GM12878 (cell line): ENCODE data around the gene TIE1. TPM values are rescaled to one million over a fixed set of nuclear protein-coding genes. Genes with fewer than 3 reads are reported as not detected.

Experiments used
- ATAC-seq: fragments of 200-7000 bp; cut with Tn5 transposase; 3 replicates; pipeline ENCODE4 v1.9.1; 2020; ENCODE audit warnings: mild to moderate bottlenecking, moderate library complexity
- BruUV-seq: library from RNA; stranded (reverse); fragments of 400-500 nt; replicated peaks from 2 replicates; lab custom pipeline; 2021; lab: Mats Ljungman, UMichigan
- CTCF ChIA-PET: fragments of 300-600 bp; sonication (Branson Sonifier 250); formaldehyde crosslinking; extraction: SDS; loops from one replicate; lab custom pipeline; 2021; ENCODE audit warnings: inconsistent platforms; lab: Yijun Ruan, JAX
- POLR2A ChIA-PET: fragments of 350-600 bp; formaldehyde crosslinking; extraction: SDS; loops from one replicate; lab custom pipeline; 2021; ENCODE audit warnings: inconsistent platforms; lab: Charles Lee
- RAD21 ChIA-PET: fragments of 300-600 bp; sonication (Branson Sonifier 250); formaldehyde crosslinking; loops from one replicate; lab custom pipeline; 2023; ENCODE audit warnings: antibody characterized with exemption; ENCODE audit not compliant: unreplicated experiment; lab: Charles Lee
- SMC1A ChIA-PET: fragments of 300-600 bp; sonication (Branson Sonifier 250); formaldehyde crosslinking; loops from one replicate; lab custom pipeline; 2023; ENCODE audit not compliant: unreplicated experiment, uncharacterized antibody; lab: Charles Lee
- DNase-seq: peaks from one replicate; pipeline ENCODE4 v3.0.0-alpha.2; 2011; ENCODE audit warnings: low read depth, low spot score
- FAIRE-seq: peaks from 3 replicates; lab custom pipeline; 2011; peaks lifted over from hg19 to GRCh38; lab: Jason Lieb, UNC
- H2AFZ ChIP-seq: 2 replicates; pipeline ENCODE4 v1.6.0; 2011; ENCODE audit warnings: low read depth, low read length, control low read depth; ENCODE audit not compliant: control insufficient read depth
- H3K27ac ChIP-seq: 2 replicates; pipeline ENCODE4 v1.5.1; 2011; ENCODE audit warnings: control low read depth; ENCODE audit not compliant: control insufficient read depth, insufficient read depth
- H3K27me3 ChIP-seq, 2 experiments: replicated peaks in 1 of 2; 2 replicates each; pipeline versions ENCODE4 v1.6.0 to v1.6.1; 2011; ENCODE audit warnings: low read length in 1 of 2; ENCODE audit not compliant: control insufficient read depth in 2 of 2, insufficient read depth in 2 of 2
- H3K36me3 ChIP-seq, 2 experiments: 2 replicates each; pipeline ENCODE4 v1.5.1; 2011; ENCODE audit warnings: low read length in 1 of 2; ENCODE audit not compliant: control insufficient read depth in 2 of 2, insufficient read depth in 2 of 2
- H3K4me1 ChIP-seq: 2 replicates; pipeline ENCODE4 v1.6.1; 2011; ENCODE audit warnings: mild to moderate bottlenecking, low read length, moderate library complexity, mixed read lengths; ENCODE audit not compliant: control insufficient read depth, insufficient read depth
- H3K4me2 ChIP-seq: 2 replicates; pipeline ENCODE4 v1.6.0; 2011; ENCODE audit warnings: control low read depth; ENCODE audit not compliant: control insufficient read depth, insufficient read depth
- H3K4me3 ChIP-seq: fragments of 200-600 bp; sonication (generic); 2 replicates; pipeline ENCODE4 v1.5.1; 2016
- H3K79me2 ChIP-seq: 2 replicates; pipeline ENCODE4 v1.6.0; 2011; ENCODE audit warnings: low read length; ENCODE audit not compliant: control insufficient read depth, insufficient read depth
- H3K9ac ChIP-seq: 2 replicates; pipeline ENCODE4 v1.8.0; 2011; ENCODE audit warnings: low read length, control low read depth, mixed read lengths; ENCODE audit not compliant: control insufficient read depth, insufficient read depth
- H3K9me3 ChIP-seq: replicated peaks from 3 replicates; pipeline ENCODE4 v1.5.1; 2011; ENCODE audit warnings: mild to moderate bottlenecking, low read length; ENCODE audit not compliant: control insufficient read depth, insufficient read depth
- H4K20me1 ChIP-seq: 2 replicates; pipeline ENCODE4 v1.6.0; 2011; ENCODE audit not compliant: control insufficient read depth, insufficient read depth
- BRCA1 ChIP-seq: IDR thresholded peaks from 2 replicates; pipeline ENCODE4 v1.6.1; 2011; ENCODE audit warnings: low read depth, low read length, improper control_type of control experiment
- CBX3 ChIP-seq: fragments of 200-600 bp; sonication (generic); IDR thresholded peaks from 2 replicates; pipeline ENCODE4 v1.6.1; 2016; ENCODE audit warnings: low read depth, borderline replicate concordance
- CHD4 ChIP-seq: fragments of 200-600 bp; sonication (generic); IDR thresholded peaks from 2 replicates; pipeline ENCODE4 v1.6.1; 2016; ENCODE audit warnings: mild to moderate bottlenecking
- EED ChIP-seq: sonication (generic); IDR thresholded peaks from 2 replicates; pipeline ENCODE4 v1.6.1; 2016; ENCODE audit warnings: antibody characterized with exemption, low read depth
- FOS ChIP-seq: IDR thresholded peaks from 3 replicates; pipeline ENCODE4 v1.6.1; 2011; ENCODE audit warnings: borderline replicate concordance; ENCODE audit not compliant: insufficient read length; ENCODE audit errors: extremely low read depth
- HDAC6 ChIP-seq: fragments of 200-600 bp; sonication (generic); IDR thresholded peaks from one replicate; pipeline ENCODE4 v1.8.0; 2017; ENCODE audit warnings: antibody characterized with exemption; ENCODE audit not compliant: unreplicated experiment
- RAD21 ChIP-seq: IDR thresholded peaks from 2 replicates; pipeline ENCODE4 v1.6.1; 2011; ENCODE audit warnings: mild to moderate bottlenecking, low read depth, low read length, moderate library complexity; ENCODE audit not compliant: insufficient read depth
- STAT1 ChIP-seq: fragments of 450-650 bp; conservative IDR thresholded peaks from 2 replicates; pipeline ENCODE4 v1.6.1; 2014; ENCODE audit warnings: antibody characterized with exemption, mild to moderate bottlenecking
- TAF1 ChIP-seq: IDR thresholded peaks from 2 replicates; pipeline ENCODE4 v1.6.1; 2011; ENCODE audit warnings: mild to moderate bottlenecking, low read depth, low read length, borderline replicate concordance
- TCF7 ChIP-seq: IDR thresholded peaks from 2 replicates; pipeline ENCODE4 v1.6.1; 2014; ENCODE audit warnings: antibody characterized with exemption, borderline replicate concordance
- YBX1 ChIP-seq: fragments of 450-650 bp; IDR thresholded peaks from 2 replicates; pipeline ENCODE4 v1.6.1; 2016; ENCODE audit warnings: antibody characterized with exemption
- ZBED1 ChIP-seq: IDR thresholded peaks from 2 replicates; pipeline ENCODE4 v1.6.1; 2016; ENCODE audit warnings: borderline replicate concordance
- ZNF217 ChIP-seq: fragments of 450-650 bp; IDR thresholded peaks from 2 replicates; pipeline ENCODE4 v1.6.1; 2017; ENCODE audit warnings: antibody characterized with exemption, mild to moderate bottlenecking
- ZNF622 ChIP-seq: fragments of 450-650 bp; IDR thresholded peaks from 2 replicates; pipeline ENCODE4 v1.6.1; 2017; ENCODE audit warnings: mild to moderate bottlenecking, inconsistent platforms
- WGBS: methylation state at CpG from one replicate; pipeline ENCODE4 v1.1.6; 2016; ENCODE audit warnings: low lambda C conversion rate; ENCODE audit not compliant: insufficient replicate concordance, insufficient coverage; ENCODE audit errors: missing lambda C conversion rate; 5-methylcytosine and 5-hydroxymethylcytosine counted together
- in situ Hi-C: fragments of 300-500 bp; cut with MboI; formaldehyde crosslinking; loops from 9 replicates; pipeline ENCODE4 v1.14.3; 2018; ENCODE audit warnings: mixed read lengths
- intact Hi-C: fragments of 100-400 bp; cut with micrococcal nuclease; formaldehyde crosslinking; loops from one replicate; pipeline ENCODE4 v1.14.2; 2022; ENCODE audit not compliant: unreplicated experiment
- polyA plus RNA-seq, 11 experiments: library from polyadenylated mRNA; depleted of rRNA in 4 of 11; unstranded in 6 of 11; stranded (reverse) in 5 of 11; fragments of >200 nt; fragmentation: Nextera tagmentation in 4 of 11; fragmentation: Illumina TruSeq in 1 of 11; extraction: Ambion mirVana in 4 of 11; extraction: Trizol in 1 of 11; gene quantifications; 1 replicate in 1 of 11; 2 replicates in 10 of 11; pipeline versions ENCODE4 v1.2.1 to v1.2.3, GENCODE V29; 2011 to 2016; ENCODE audit warnings: inconsistent platforms in 2 of 11, missing spikeins in 2 of 11, low read depth in 1 of 11
- total RNA-seq, 4 experiments: library from RNA; depleted of rRNA in 3 of 4; stranded (reverse); fragments of >200 nt in 3 of 4; fragmentation: Illumina TruSeq in 1 of 4; extraction: Trizol in 1 of 4; gene quantifications; 2 replicates each; pipeline versions ENCODE4 v1.2.1 to v1.2.3, GENCODE V29; 2013 to 2021
- TF ChIP-seq, protein P1 (sequence below): IDR thresholded peaks from 2 replicates; pipeline ENCODE4 v1.6.1; 2012; ENCODE audit warnings: low read depth, low read length, improper control_type of control experiment
- TF ChIP-seq, protein P2 (sequence below): fragments of 450-650 bp; IDR thresholded peaks from 2 replicates; pipeline ENCODE4 v1.6.1; 2016; ENCODE audit warnings: mild to moderate bottlenecking
- TF ChIP-seq, protein P3 (sequence below): fragments of 450-650 bp; IDR thresholded peaks from 2 replicates; pipeline ENCODE4 v1.6.1; 2016; ENCODE audit warnings: mild to moderate bottlenecking

The TIE1 gene
- total and polyA plus RNA-seq, 10 of the 15 experiments (the other 5 are each of a cell fraction or from before 2014, with no cell fraction given) = 0.26 to 3.9 (median 1.3) TPM

DNA sequence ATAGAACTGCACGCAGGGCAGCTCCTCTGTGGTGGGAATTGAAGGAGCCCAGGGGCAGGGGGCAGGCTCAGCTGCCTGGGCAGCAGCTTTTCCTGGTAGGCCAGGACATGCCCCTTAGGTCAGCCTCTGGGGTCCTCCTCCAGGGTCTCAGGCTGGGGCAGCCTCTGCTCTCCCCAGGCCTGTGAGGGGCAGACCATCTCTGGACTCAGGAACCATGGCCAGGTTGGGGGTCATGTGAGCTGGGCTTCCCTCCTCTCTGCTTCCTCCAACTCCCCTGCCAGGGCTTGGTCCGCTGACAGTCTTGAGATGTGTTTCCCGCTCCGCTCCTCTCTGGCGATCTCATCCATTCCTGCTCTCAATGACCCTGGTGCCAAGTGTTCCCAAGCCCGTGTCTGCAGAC, 21.1 kb upstream of the TIE1 start:
- no peaks in the 10 kb centered on the region for H4K20me1 ChIP-seq
- 69% methylated on average over 6 of the region's 6 CpGs for WGBS
- H3K79me2 ChIP-seq = no peaks in the 10 kb centered on the region
- ChIA-PET CTCF (interaction anchor here (1.4 kb wide), 1 partner anchor 16 kb away, joined by 5 read pairs; no protein-coding TSS in a partner anchor), POLR2A (no interaction called here), RAD21 (no interaction called here), SMC1A (interaction anchor here (2.1 kb wide), 1 partner anchor 15 kb away, joined by 4 read pairs; no protein-coding TSS in a partner anchor)
- no peaks in the 10 kb centered on the region for H3K36me3 ChIP-seq
- FAIRE-seq = no peak
- no peaks in the 10 kb centered on the region for H3K9me3 ChIP-seq
- intact Hi-C loops = no loop called here
- no peak overlapping the region for H3K4me3 ChIP-seq
- ATAC-seq = no peak
- no peak for DNase-seq
- H3K9ac ChIP-seq = no peak overlapping the region
- in situ Hi-C loops = no loop called here
- BruUV-seq = no TSS peak
- TF ChIP-seq ZNF622 = no peak
- TF ChIP-seq, protein P1, sequence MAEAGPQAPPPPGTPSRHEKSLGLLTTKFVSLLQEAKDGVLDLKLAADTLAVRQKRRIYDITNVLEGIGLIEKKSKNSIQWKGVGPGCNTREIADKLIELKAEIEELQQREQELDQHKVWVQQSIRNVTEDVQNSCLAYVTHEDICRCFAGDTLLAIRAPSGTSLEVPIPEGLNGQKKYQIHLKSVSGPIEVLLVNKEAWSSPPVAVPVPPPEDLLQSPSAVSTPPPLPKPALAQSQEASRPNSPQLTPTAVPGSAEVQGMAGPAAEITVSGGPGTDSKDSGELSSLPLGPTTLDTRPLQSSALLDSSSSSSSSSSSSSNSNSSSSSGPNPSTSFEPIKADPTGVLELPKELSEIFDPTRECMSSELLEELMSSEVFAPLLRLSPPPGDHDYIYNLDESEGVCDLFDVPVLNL = no peak
- TF ChIP-seq TCF7 = no peak
- no peak for TF ChIP-seq STAT1
- TF ChIP-seq RAD21 = no peak
- TF ChIP-seq TAF1 = no peak
- TF ChIP-seq EED = no peak
- TF ChIP-seq ZNF217 = no peak
- no peak for TF ChIP-seq CHD4
- no peak for TF ChIP-seq FOS
- TF ChIP-seq, protein P2, sequence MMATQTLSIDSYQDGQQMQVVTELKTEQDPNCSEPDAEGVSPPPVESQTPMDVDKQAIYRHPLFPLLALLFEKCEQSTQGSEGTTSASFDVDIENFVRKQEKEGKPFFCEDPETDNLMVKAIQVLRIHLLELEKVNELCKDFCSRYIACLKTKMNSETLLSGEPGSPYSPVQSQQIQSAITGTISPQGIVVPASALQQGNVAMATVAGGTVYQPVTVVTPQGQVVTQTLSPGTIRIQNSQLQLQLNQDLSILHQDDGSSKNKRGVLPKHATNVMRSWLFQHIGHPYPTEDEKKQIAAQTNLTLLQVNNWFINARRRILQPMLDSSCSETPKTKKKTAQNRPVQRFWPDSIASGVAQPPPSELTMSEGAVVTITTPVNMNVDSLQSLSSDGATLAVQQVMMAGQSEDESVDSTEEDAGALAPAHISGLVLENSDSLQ = no peak
- TF ChIP-seq YBX1 = no peak
- no peak for TF ChIP-seq ZBED1
- TF ChIP-seq, protein P3, sequence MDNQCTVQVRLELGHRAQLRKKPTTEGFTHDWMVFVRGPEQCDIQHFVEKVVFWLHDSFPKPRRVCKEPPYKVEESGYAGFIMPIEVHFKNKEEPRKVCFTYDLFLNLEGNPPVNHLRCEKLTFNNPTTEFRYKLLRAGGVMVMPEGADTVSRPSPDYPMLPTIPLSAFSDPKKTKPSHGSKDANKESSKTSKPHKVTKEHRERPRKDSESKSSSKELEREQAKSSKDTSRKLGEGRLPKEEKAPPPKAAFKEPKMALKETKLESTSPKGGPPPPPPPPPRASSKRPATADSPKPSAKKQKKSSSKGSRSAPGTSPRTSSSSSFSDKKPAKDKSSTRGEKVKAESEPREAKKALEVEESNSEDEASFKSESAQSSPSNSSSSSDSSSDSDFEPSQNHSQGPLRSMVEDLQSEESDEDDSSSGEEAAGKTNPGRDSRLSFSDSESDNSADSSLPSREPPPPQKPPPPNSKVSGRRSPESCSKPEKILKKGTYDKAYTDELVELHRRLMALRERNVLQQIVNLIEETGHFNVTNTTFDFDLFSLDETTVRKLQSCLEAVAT = no peak
- TF ChIP-seq BRCA1 = no peak
- no peak for TF ChIP-seq HDAC6
- TF ChIP-seq CBX3 = no peak
- no peak overlapping the region for H2AFZ ChIP-seq
- no peaks in the 10 kb centered on the region; a peak in 1 of 4 replicates for H3K27me3 ChIP-seq
- H3K4me1 ChIP-seq = no peaks in the 10 kb centered on the region
- H3K27ac ChIP-seq = no peak overlapping the region
- no peak overlapping the region for H3K4me2 ChIP-seq
